Natural killer cell (primary cell): Measurements from ENCODE around the gene STK32A. TPM values are rescaled to one million over a fixed set of nuclear protein-coding genes. Genes with fewer than 3 reads are reported as not detected.

Source experiments
- ATAC-seq, 3 donors: fragments of 150-1000 bp in 2 of 3; fragments of 200-7000 bp in 1 of 3; cut with Tn5 transposase; 1 replicate in 1 of 3; 2 replicates in 2 of 3; pipeline ENCODE4 v1.10.0; 2021; ENCODE audit warnings: mild to moderate bottlenecking in 2 of 3, moderate library complexity in 2 of 3
- DNase-seq, 2 donors: peaks; one replicate each; pipeline versions ENCODE4 v3.0.0 to v3.0.0-alpha.2; 2013 to 2021; ENCODE audit warnings: mixed read lengths in 1 of 2
- H3K27ac ChIP-seq: one replicate; pipeline ENCODE4 v1.5.1; 2013; ENCODE audit warnings: mild to moderate bottlenecking, low read length
- H3K27me3 ChIP-seq: one replicate; pipeline ENCODE4 v1.6.1; 2013; ENCODE audit warnings: low read length; ENCODE audit not compliant: control insufficient read depth, insufficient read depth
- H3K36me3 ChIP-seq: one replicate; pipeline ENCODE4 v1.6.1; 2013; ENCODE audit warnings: low read length; ENCODE audit not compliant: control insufficient read depth, insufficient read depth
- H3K4me1 ChIP-seq: one replicate; pipeline ENCODE4 v1.6.1; 2013; ENCODE audit warnings: low read length; ENCODE audit not compliant: control insufficient read depth, insufficient read depth
- H3K4me3 ChIP-seq: one replicate; pipeline ENCODE4 v1.5.1; 2013; ENCODE audit warnings: low read length
- H3K9me3 ChIP-seq: one replicate; pipeline ENCODE4 v1.6.1; 2013; ENCODE audit warnings: low read length; ENCODE audit not compliant: control insufficient read depth, insufficient read depth
- H3K27ac Mint-ChIP-seq, 2 donors: one replicate each; pipeline ENCODE4 v1.8.0; 2022; ENCODE audit warnings: mild to moderate bottlenecking in 2 of 2, mixed read lengths in 2 of 2, moderate library complexity in 1 of 2
- H3K27me3 Mint-ChIP-seq, 2 donors: one replicate each; pipeline ENCODE4 v1.8.0; 2022; ENCODE audit warnings: low read depth in 2 of 2, mixed read lengths in 2 of 2
- H3K36me3 Mint-ChIP-seq: one replicate; pipeline ENCODE4 v1.8.0; 2022; ENCODE audit warnings: mixed read lengths
- H3K4me1 Mint-ChIP-seq, 2 donors: one replicate each; pipeline ENCODE4 v1.8.0; 2022; ENCODE audit warnings: mixed read lengths in 2 of 2
- H3K4me3 Mint-ChIP-seq: one replicate; pipeline ENCODE4 v1.8.0; 2022; ENCODE audit warnings: mild to moderate bottlenecking, moderate library complexity, mixed read lengths
- H3K9me3 Mint-ChIP-seq, 2 donors: one replicate each; pipeline ENCODE4 v1.8.0; 2022; ENCODE audit warnings: mixed read lengths in 2 of 2
- CTCF ChIP-seq: fragments of 200-600 bp; IDR thresholded peaks from one replicate; pipeline ENCODE4 v1.8.0; 2022; ENCODE audit warnings: antibody characterized with exemption
- WGBS: methylation state at CpG from one replicate; pipeline ENCODE4 v1.1.7; 2013; ENCODE audit warnings: missing lambda C conversion rate; ENCODE audit not compliant: insufficient coverage; 5-methylcytosine and 5-hydroxymethylcytosine counted together
- intact Hi-C: fragments of 100-400 bp; cut with micrococcal nuclease; formaldehyde crosslinking; loops from one replicate; pipeline ENCODE4 v1.14.2; 2022
- total RNA-seq, 4 donors: library from RNA; stranded (reverse); fragments of 120-200 nt in 1 of 4; gene quantifications; one replicate each; pipeline versions ENCODE4 v1.2.3 to v1.2.4, GENCODE V29; 2013 to 2022

The STK32A gene
- total RNA-seq, 3 donors from 2014 or later (not counting 1 experiment from before 2014, with no cell fraction given): not detected

DNA sequence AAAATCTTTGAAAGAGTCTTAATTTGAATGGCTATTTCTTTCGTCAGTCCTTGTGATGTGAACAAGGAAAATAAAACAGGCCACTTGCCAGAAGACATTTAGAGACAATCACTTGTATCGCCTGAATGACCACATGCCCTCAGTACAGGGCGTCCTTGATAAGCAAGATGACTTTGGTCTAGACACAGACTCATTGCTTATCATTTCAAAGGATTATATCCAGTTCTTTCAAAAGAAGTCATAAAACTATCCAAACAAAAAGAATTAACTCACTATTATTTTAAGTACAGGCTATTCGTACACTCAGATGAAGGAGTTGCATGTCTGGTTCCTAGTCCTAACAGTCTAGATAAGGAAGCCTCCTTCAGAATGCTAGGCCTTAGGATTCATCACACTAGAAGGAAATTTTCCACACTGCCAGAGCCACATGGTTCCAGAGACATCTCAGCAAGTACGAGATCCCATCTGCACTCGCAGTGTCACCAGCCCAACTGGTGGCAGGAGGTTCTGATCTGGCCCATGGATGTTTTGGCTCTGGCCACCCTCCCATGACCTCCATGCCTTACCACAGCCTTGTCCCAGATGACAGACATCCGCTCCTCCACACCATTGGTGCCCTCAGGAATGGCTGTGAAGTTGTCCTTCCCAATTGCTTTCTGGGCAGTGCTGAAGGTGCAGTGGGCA, 165.4 kb downstream of the STK32A start:
- WGBS: 81% methylated on average over 7 of the region's 7 CpGs
- intact Hi-C loops: no loop called here

GRCh38 chr5:147400881-147401280, 166.1 kb downstream of the STK32A start:
- H3K4me1 ChIP-seq: no peaks in the 10 kb centered on the region
- Mint-ChIP-seq H3K27ac (no peak overlapping the region), H3K4me3 (no peak overlapping the region), H3K36me3 (no peaks in the 10 kb centered on the region), H3K9me3 (no peaks in the 10 kb centered on the region), H3K27me3 (no peaks in the 10 kb centered on the region), H3K4me1 (peaks cover 2% of the 10 kb centered on the region in 2 donors)
- no peak for TF ChIP-seq CTCF
- no peak overlapping the region for H3K27ac ChIP-seq
- H3K36me3 ChIP-seq: no peaks in the 10 kb centered on the region
- DNase-seq (no peak), ATAC-seq (no peak)
- H3K27me3 ChIP-seq: no peaks in the 10 kb centered on the region
- no peaks in the 10 kb centered on the region for H3K9me3 ChIP-seq
- no peak overlapping the region for H3K4me3 ChIP-seq
- intact Hi-C loops: no loop called here

More for the DNA sequence above, 165.4 kb downstream of the STK32A start:
- no peaks in the 10 kb centered on the region for H3K9me3 Mint-ChIP-seq
- H3K27me3 ChIP-seq: no peaks in the 10 kb centered on the region
- no peak overlapping the region for H3K27ac Mint-ChIP-seq
- H3K36me3 Mint-ChIP-seq: no peaks in the 10 kb centered on the region
- H3K4me3 ChIP-seq: no peak overlapping the region
- H3K27ac ChIP-seq: no peak overlapping the region
- no peaks in the 10 kb centered on the region for H3K27me3 Mint-ChIP-seq
- ATAC-seq: no peak
- no peak for DNase-seq
- no peaks in the 10 kb centered on the region for H3K4me1 ChIP-seq
- H3K9me3 ChIP-seq: no peaks in the 10 kb centered on the region
- H3K4me3 Mint-ChIP-seq: no peak overlapping the region
- H3K36me3 ChIP-seq: no peaks in the 10 kb centered on the region
- no peak for TF ChIP-seq CTCF
- peaks cover 7 to 8% of the 10 kb centered on the region in 2 donors for H3K4me1 Mint-ChIP-seq

- no peaks in the 10 kb centered on the region for H3K27me3 Mint-ChIP-seq
- TF ChIP-seq CTCF: no peak
- H3K36me3 Mint-ChIP-seq: no peaks in the 10 kb centered on the region
- H3K4me1 Mint-ChIP-seq: no peaks in the 10 kb centered on the region
- H3K36me3 ChIP-seq: no peaks in the 10 kb centered on the region
- 76% methylated on average over 15 of the region's 15 CpGs for WGBS
- no peaks in the 10 kb centered on the region for H3K9me3 Mint-ChIP-seq
- H3K4me1 ChIP-seq: no peaks in the 10 kb centered on the region
- intact Hi-C loops: no loop called here
- DNase-seq (no peak), ATAC-seq (no peak)
- H3K27ac ChIP-seq: no peak overlapping the region
- H3K27me3 ChIP-seq: no peaks in the 10 kb centered on the region
- H3K4me3 ChIP-seq: no peak overlapping the region
- H3K27ac Mint-ChIP-seq: no peak overlapping the region
- no peak overlapping the region for H3K4me3 Mint-ChIP-seq
- no peaks in the 10 kb centered on the region for H3K9me3 ChIP-seq
Observed at GRCh38 chr5:147403651-147404640, 169.1 kb downstream of the STK32A start.
